ENCODE results near the gene MTRF1L.
"Not testable (repeated sequence)": the region's sequence is repeated elsewhere in the genome, so short reads cannot be mapped to it uniquely, and the experiment has no call there.

The MTRF1L gene

DNA sequence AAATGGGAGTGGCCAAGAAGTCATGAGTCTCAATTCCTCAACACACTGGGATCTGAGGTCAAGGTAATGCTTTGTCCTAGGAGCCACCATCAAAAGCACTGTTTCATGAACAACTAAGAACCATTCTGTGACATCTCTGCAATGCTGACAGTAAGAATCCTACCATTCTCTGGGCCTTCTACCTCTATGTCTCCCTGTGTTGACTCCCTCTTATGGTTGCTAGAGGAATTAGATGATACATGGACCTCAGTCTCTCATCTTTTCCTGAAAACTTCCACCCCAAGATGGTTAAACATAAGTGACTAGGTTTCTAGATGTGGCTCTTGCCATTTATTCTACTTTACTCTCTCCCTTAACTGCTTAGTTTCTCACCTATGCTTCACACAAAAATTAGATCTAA lies 9.1 kb downstream of the MTRF1L start:
- TF ChIP-seq, protein P1, sequence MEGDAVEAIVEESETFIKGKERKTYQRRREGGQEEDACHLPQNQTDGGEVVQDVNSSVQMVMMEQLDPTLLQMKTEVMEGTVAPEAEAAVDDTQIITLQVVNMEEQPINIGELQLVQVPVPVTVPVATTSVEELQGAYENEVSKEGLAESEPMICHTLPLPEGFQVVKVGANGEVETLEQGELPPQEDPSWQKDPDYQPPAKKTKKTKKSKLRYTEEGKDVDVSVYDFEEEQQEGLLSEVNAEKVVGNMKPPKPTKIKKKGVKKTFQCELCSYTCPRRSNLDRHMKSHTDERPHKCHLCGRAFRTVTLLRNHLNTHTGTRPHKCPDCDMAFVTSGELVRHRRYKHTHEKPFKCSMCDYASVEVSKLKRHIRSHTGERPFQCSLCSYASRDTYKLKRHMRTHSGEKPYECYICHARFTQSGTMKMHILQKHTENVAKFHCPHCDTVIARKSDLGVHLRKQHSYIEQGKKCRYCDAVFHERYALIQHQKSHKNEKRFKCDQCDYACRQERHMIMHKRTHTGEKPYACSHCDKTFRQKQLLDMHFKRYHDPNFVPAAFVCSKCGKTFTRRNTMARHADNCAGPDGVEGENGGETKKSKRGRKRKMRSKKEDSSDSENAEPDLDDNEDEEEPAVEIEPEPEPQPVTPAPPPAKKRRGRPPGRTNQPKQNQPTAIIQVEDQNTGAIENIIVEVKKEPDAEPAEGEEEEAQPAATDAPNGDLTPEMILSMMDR (IDR thresholded peaks at IDR 0.05; ENCODE audit: insufficient read depth, low read depth, low read length, missing control alignments) = peak; percentile 19
- no peak overlapping the region for H3K4me3 ChIP-seq (ENCODE audit: low read length)
- no peak for DNase-seq (ENCODE audit: low read depth)

DNA sequence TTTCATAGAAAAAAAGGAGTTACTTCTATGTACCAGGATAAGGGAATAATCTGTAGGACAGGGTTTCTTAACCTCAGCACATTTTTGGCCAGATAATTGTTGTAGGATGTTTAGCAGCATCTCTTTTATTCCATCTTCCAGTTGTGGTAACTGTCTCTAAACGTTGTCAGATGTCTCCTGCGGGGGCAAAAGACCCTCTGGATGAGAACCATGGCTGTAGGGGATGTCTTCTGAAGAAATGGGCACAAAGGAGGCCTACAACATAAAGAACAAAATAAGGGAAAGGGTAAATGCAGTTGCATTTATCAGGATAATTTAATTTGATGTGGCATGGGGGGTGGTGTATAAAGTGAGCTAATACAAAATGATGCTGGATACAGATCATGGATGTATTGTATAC lies 15.5 kb downstream of the MTRF1L start:
- TF ChIP-seq, protein P1 (IDR thresholded peaks at IDR 0.05; ENCODE audit: insufficient read depth, low read depth, low read length, missing control alignments) = no peak
- no peak for DNase-seq (ENCODE audit: low read depth)
- no peak overlapping the region for H3K4me3 ChIP-seq (ENCODE audit: low read length)

DNA sequence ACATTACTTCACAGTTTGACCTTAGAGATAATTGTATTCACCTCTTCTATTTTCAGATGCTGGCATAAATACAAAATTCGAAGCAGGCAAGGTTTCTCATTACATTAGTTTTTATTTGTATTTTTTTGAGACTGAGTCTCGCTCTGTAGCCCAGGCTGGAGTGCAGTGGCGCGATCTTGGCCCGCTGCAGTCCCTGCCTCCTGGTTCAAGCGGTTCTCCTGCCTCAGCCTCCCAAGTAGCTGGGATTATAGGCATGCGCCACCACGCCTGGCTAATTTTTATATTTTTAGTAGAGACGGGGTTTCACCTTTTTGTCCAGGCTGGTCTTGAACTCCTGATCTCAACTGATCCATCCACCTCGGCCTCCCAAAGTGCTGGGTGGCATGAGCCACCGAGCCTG lies 17.2 kb downstream of the MTRF1L start:
- not testable (repeated sequence) for H3K4me3 ChIP-seq (ENCODE audit: low read length); DNase-seq (ENCODE audit: low read depth)

DNA sequence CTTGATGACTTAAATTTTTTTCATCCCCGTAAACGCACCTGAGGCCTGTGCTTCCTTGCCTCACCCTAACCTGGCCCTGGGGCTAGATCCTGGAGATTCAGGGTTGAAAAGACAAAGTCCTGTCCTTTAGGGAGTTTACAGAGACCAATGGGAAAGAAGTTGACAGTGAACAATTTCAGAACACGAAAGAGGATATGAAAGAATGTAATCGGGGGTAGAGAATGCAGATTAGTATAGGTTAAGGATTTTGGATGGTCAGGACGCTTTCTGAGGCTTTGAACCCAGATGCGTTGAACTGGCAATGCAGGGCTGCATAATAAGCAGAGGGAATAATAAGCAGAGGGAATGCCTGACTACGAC lies 18.0 kb downstream of the MTRF1L start:
- peak; percentile 18 for DNase-seq (ENCODE audit: low read depth)
- peak overlapping the region; percentile 79 for H3K4me3 ChIP-seq (ENCODE audit: low read length)
- TF ChIP-seq, protein P1 (IDR thresholded peaks at IDR 0.05; ENCODE audit: insufficient read depth, low read depth, low read length, missing control alignments) = no peak

DNA sequence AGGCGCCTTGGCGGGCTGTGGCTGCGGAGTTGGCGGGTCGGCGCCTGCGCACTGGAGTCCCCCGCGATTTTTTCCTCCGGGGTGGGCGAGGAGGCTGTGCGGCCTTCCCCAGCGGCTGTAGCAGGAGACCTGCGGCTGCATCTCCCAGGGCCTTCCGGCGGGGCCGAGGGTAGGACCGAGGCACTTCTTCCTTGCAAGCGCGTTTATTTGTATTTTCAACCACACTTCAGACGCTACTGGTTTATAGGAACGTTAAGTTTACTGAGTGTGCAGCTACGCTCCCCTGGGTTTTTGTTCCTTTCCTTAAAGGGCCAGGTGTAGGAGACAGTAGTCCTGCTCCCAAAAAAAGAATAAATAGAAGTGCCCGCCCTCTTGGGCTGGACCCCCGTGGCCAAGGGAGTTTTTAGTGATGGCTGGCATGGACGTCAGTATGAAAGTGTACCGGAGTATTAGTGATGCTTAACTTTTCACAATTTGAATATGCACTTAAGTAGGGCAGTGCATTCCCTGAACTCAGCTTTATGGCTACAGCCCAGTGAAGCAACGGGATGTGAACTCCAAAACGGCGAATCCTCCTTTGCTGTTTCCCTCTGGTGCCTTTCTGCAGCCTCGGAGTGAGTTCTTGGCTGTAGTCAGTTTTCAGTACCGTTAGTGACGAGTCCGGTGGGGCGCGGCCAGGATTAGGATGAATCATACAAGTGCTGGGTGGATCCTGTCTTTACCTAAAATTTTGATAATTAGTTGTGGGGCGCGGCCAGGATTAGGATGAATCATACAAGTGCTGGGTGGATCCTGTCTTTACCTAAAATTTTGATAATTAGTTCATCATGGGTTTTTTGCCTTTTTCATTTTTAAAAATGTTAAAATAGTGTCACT lies 18.6 kb downstream of the MTRF1L start:
- peak; percentile 90 for DNase-seq (ENCODE audit: low read depth)
- TF ChIP-seq, protein P1 (IDR thresholded peaks at IDR 0.05; ENCODE audit: insufficient read depth, low read depth, low read length, missing control alignments) = no peak
- H3K4me3 ChIP-seq (ENCODE audit: low read length) = peak overlapping the region; percentile 79

DNA sequence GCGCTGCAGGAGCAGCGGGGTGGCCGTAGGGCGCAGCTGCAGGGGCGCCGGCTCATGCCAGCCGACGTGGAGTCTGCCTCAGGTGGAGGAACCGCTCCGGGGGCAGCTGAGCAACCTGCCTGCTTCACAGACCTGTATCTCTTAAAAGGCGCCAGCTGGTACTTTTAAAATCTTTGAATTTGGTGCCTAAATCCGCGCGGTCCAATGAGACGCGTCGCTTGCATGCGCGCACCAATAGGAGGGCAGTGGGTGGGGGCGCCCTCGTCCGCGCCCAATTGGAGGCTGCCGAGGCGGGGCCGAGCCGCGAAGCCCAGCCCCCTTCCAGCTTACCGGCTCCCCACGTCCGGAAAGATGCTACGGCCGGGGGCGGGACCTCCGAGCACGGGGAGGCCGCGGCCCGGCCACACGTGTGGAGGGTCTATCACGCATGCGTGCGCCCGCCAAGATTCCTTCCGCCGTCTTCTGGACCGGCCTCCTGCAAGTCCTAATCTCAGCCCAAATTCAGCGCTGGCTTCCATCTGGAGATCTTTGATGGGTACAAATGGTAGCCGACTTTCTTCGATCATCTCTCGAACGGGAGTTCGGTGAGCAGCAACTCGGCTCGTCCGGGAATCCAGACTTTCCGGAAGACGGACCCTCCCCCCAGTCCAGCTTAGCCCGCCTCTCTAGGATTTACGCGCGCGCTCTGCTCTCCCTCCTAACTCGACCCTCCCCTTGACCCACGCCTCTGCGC lies 19.4 kb downstream of the MTRF1L start, which contains the start of gene FBXO5:
Gene FBXO5, minus strand, starts transcription at position 138 of the 733 bp plus-strand sequence. Its CDS starts 82 bp downstream, at position 56.
- DNase-seq (ENCODE audit: low read depth) = peak; percentile 99
- H3K4me3 ChIP-seq (ENCODE audit: low read length) = peak within 1 kb of the TSS; percentile 79
- TF ChIP-seq, protein P1 (IDR thresholded peaks at IDR 0.05; ENCODE audit: insufficient read depth, low read depth, low read length, missing control alignments) = no peak
